H9 (cell line): ENCODE measurements around the gene ZNF385B. TPM values are rescaled to one million over a fixed set of nuclear protein-coding genes. Genes with fewer than 3 reads are reported as not detected.

ENCODE experiments used
- DNase-seq: peaks from one replicate; pipeline ENCODE4 v3.0.0-alpha.2; 2017
- H2AFZ ChIP-seq: one replicate; pipeline ENCODE4 v1.6.1; 2013; ENCODE audit warnings: mild to moderate bottlenecking, low read length, control low read depth, moderate library complexity
- H2AK5ac ChIP-seq: 2 replicates; pipeline ENCODE4 v1.6.1; 2013; ENCODE audit warnings: low read length, control low read depth, mixed read lengths; ENCODE audit not compliant: insufficient read length
- H2BK120ac ChIP-seq: one replicate; pipeline ENCODE4 v1.6.1; 2013; ENCODE audit warnings: low read depth, mild to moderate bottlenecking, low read length, control low read depth, inconsistent platforms; ENCODE audit not compliant: poor library complexity, severe bottlenecking
- H2BK12ac ChIP-seq: 2 replicates; pipeline ENCODE4 v1.6.1; 2013; ENCODE audit warnings: low read length, control low read depth, mixed read lengths, low read depth; ENCODE audit not compliant: insufficient read length
- H2BK15ac ChIP-seq: 2 replicates; pipeline ENCODE4 v1.6.1; 2013; ENCODE audit warnings: low read depth, low read length, control low read depth
- H2BK20ac ChIP-seq: one replicate; pipeline ENCODE4 v1.6.1; 2013; ENCODE audit warnings: low read depth, mild to moderate bottlenecking, low read length, control low read depth, inconsistent platforms; ENCODE audit not compliant: poor library complexity, severe bottlenecking
- H2BK5ac ChIP-seq: 2 replicates; pipeline ENCODE4 v1.6.1; 2013; ENCODE audit warnings: low read length, control low read depth, mixed read lengths; ENCODE audit not compliant: insufficient read length
- H3K14ac ChIP-seq: 2 replicates; pipeline ENCODE4 v1.6.1; 2013; ENCODE audit warnings: low read length, control low read depth; ENCODE audit not compliant: insufficient read depth
- H3K18ac ChIP-seq: 2 replicates; pipeline ENCODE4 v1.6.1; 2013; ENCODE audit warnings: low read depth, mild to moderate bottlenecking, mixed read lengths, low read length, control low read depth; ENCODE audit not compliant: insufficient read length
- H3K23ac ChIP-seq: 2 replicates; pipeline ENCODE4 v1.6.1; 2013; ENCODE audit warnings: low read length, control low read depth, mixed read lengths, low read depth; ENCODE audit not compliant: insufficient read length
- H3K23me2 ChIP-seq: 2 replicates; pipeline ENCODE4 v1.6.1; 2013; ENCODE audit warnings: low read depth, mild to moderate bottlenecking, mixed read lengths, low read length, control low read depth; ENCODE audit not compliant: insufficient read length, poor library complexity, severe bottlenecking
- H3K27ac ChIP-seq: 2 replicates; pipeline ENCODE4 v1.5.1; 2013; ENCODE audit warnings: low read length, control low read depth, mixed read lengths, low read depth; ENCODE audit not compliant: insufficient read length
- H3K27me3 ChIP-seq: 2 replicates; pipeline ENCODE4 v1.6.1; 2013; ENCODE audit warnings: low read length, control low read depth, inconsistent platforms; ENCODE audit not compliant: insufficient read depth
- H3K4ac ChIP-seq: 2 replicates; pipeline ENCODE4 v1.6.1; 2013; ENCODE audit warnings: low read depth, mild to moderate bottlenecking, control low read depth, inconsistent platforms, low read length, moderate library complexity
- H3K4me1 ChIP-seq: 2 replicates; pipeline ENCODE4 v1.6.1; 2013; ENCODE audit warnings: low read length, control low read depth, inconsistent platforms; ENCODE audit not compliant: insufficient read depth
- H3K4me2 ChIP-seq: 2 replicates; pipeline ENCODE4 v1.6.1; 2013; ENCODE audit warnings: low read length, control low read depth, mixed read lengths; ENCODE audit not compliant: insufficient read length, insufficient read depth
- H3K56ac ChIP-seq: 2 replicates; pipeline ENCODE4 v1.6.1; 2013; ENCODE audit warnings: low read depth, mild to moderate bottlenecking, mixed read lengths, low read length, control low read depth; ENCODE audit not compliant: insufficient read length
- H3K79me1 ChIP-seq: 2 replicates; pipeline ENCODE4 v1.6.1; 2013; ENCODE audit warnings: low read depth, mild to moderate bottlenecking, moderate library complexity, low read length, control low read depth, inconsistent platforms; ENCODE audit not compliant: insufficient read depth, poor library complexity, severe bottlenecking
- H3K79me2 ChIP-seq: 2 replicates; pipeline ENCODE4 v1.6.1; 2013; ENCODE audit warnings: low read length, control low read depth, inconsistent platforms; ENCODE audit not compliant: insufficient read depth
- H3K9ac ChIP-seq: 2 replicates; pipeline ENCODE4 v1.6.1; 2013; ENCODE audit warnings: low read length, control low read depth, mixed read lengths; ENCODE audit not compliant: insufficient read length; ENCODE audit errors: extremely low read depth
- H3K9me3 ChIP-seq: one replicate; pipeline ENCODE4 v1.6.1; 2013; ENCODE audit warnings: low read depth, low read length, inconsistent platforms; ENCODE audit not compliant: control insufficient read depth
- H3T11ph ChIP-seq: one replicate; pipeline ENCODE4 v1.6.1; 2013; ENCODE audit warnings: mild to moderate bottlenecking, low read length, control low read depth, inconsistent platforms
- H4K20me1 ChIP-seq: one replicate; pipeline ENCODE4 v1.6.1; 2013; ENCODE audit not compliant: control insufficient read depth, insufficient read length, insufficient read depth
- H4K5ac ChIP-seq: 2 replicates; pipeline ENCODE4 v1.6.1; 2013; ENCODE audit warnings: low read depth, mild to moderate bottlenecking, mixed read lengths, low read length, control low read depth; ENCODE audit not compliant: insufficient read length
- H4K8ac ChIP-seq: replicated peaks from 2 replicates; pipeline ENCODE4 v1.6.1; 2013; ENCODE audit warnings: low read length, control low read depth, mixed read lengths, low read depth; ENCODE audit not compliant: insufficient read length
- H4K91ac ChIP-seq: 2 replicates; pipeline ENCODE4 v1.6.1; 2013; ENCODE audit warnings: low read depth, mild to moderate bottlenecking, moderate library complexity, mixed read lengths, low read length, control low read depth; ENCODE audit not compliant: insufficient read length
- H3K27ac Mint-ChIP-seq, 3 experiments: 2 replicates in 2 of 3; 3 replicates in 1 of 3; pipeline ENCODE4 v1.8.0; 2020 to 2021; ENCODE audit warnings: mixed read lengths in 3 of 3, mild to moderate bottlenecking in 1 of 3, moderate library complexity in 1 of 3
- H3K27me3 Mint-ChIP-seq: 2 replicates; pipeline ENCODE4 v1.8.0; 2021; ENCODE audit warnings: low read depth, mild to moderate bottlenecking, moderate library complexity, mixed read lengths
- H3K36me3 Mint-ChIP-seq, 3 experiments: 2 replicates in 2 of 3; 3 replicates in 1 of 3; pipeline ENCODE4 v1.8.0; 2020 to 2021; ENCODE audit warnings: low read depth in 3 of 3, mixed read lengths in 3 of 3; ENCODE audit not compliant: insufficient read depth in 1 of 3
- H3K4me1 Mint-ChIP-seq, 2 experiments: 2 replicates each; pipeline ENCODE4 v1.8.0; 2020; ENCODE audit warnings: mixed read lengths in 2 of 2
- H3K4me3 Mint-ChIP-seq, 2 experiments: 2 replicates in 1 of 2; 3 replicates in 1 of 2; pipeline ENCODE4 v1.8.0; 2020 to 2021; ENCODE audit warnings: mild to moderate bottlenecking in 2 of 2, mixed read lengths in 2 of 2, moderate library complexity in 1 of 2
- H3K9me3 Mint-ChIP-seq, 2 experiments: 2 replicates in 1 of 2; 3 replicates in 1 of 2; pipeline ENCODE4 v1.8.0; 2020; ENCODE audit warnings: mild to moderate bottlenecking in 2 of 2, mixed read lengths in 2 of 2, moderate library complexity in 1 of 2
- CTCF ChIP-seq: fragments of 200-600 bp; sonication (generic); conservative IDR thresholded peaks from 3 replicates; pipeline ENCODE4 v1.8.0; 2021; ENCODE audit warnings: antibody characterized with exemption, mild to moderate bottlenecking
- WGBS: extraction: QIAGEN DNeasy Blood & Tissue Kit; methylation state at CpG from one replicate; pipeline ENCODE4 v1.1.7; 2013; ENCODE audit warnings: missing lambda C conversion rate, low lambda C conversion rate, mixed read lengths; ENCODE audit not compliant: insufficient read length; ENCODE audit errors: extremely low coverage; 5-methylcytosine and 5-hydroxymethylcytosine counted together
- total RNA-seq: library from RNA; stranded (reverse); gene quantifications from 2 replicates; pipeline ENCODE4 v1.2.1, GENCODE V29; 2021

Gene ZNF385B
- total RNA-seq, 1 experiment from 2014 or later: 2.1 TPM

- DNase-seq: no peak
- no peak for TF ChIP-seq CTCF
- H4K5ac ChIP-seq: no peak overlapping the region
- no peak overlapping the region for H4K91ac ChIP-seq
- no peak overlapping the region for H3K18ac ChIP-seq
- Mint-ChIP-seq H3K27me3 (no peaks in the 10 kb centered on the region), H3K4me3 (no peak overlapping the region), H3K4me1 (peaks cover 3 to 4% of the 10 kb centered on the region in 2 experiments; a peak in 2 of 4 replicates), H3K36me3 (no peaks in the 10 kb centered on the region; a peak in 1 of 7 replicates), H3K27ac (no peak overlapping the region), H3K9me3 (no peaks in the 10 kb centered on the region)
- no peak overlapping the region for H3T11ph ChIP-seq
- H3K9ac ChIP-seq: no peak overlapping the region
- H2BK120ac ChIP-seq: no peak overlapping the region
- no peak overlapping the region for H4K8ac ChIP-seq
- H3K56ac ChIP-seq: no peak overlapping the region
- H3K79me2 ChIP-seq: no peaks in the 10 kb centered on the region
- H2BK20ac ChIP-seq: no peak overlapping the region
- no peaks in the 10 kb centered on the region for H3K27me3 ChIP-seq
- H2AFZ ChIP-seq: no peak overlapping the region
- no peaks in the 10 kb centered on the region for H3K23me2 ChIP-seq
- no peak overlapping the region for H3K23ac ChIP-seq
- H3K4me2 ChIP-seq: no peak overlapping the region
- no peak overlapping the region for H2AK5ac ChIP-seq
- no CpG with 5 or more reads among the region's 4 CpGs for WGBS
- no peak overlapping the region for H2BK5ac ChIP-seq
- no peak overlapping the region for H2BK15ac ChIP-seq
- no peak overlapping the region for H3K27ac ChIP-seq
- no peaks in the 10 kb centered on the region for H3K9me3 ChIP-seq
- no peak overlapping the region for H3K14ac ChIP-seq
- H3K4me1 ChIP-seq: no peaks in the 10 kb centered on the region
- H4K20me1 ChIP-seq: no peaks in the 10 kb centered on the region
- no peak overlapping the region for H2BK12ac ChIP-seq
- no peak overlapping the region for H3K4ac ChIP-seq
- no peaks in the 10 kb centered on the region for H3K79me1 ChIP-seq
Measured at GRCh38 chr2:179495315-179495714, 366.1 kb downstream of the ZNF385B start.
